Endothelial cell of umbilical vein (primary cell): ENCODE results near the gene ADNP. TPM values are rescaled to one million over a fixed set of nuclear protein-coding genes. Genes with fewer than 3 reads are reported as not detected.

Experiments used
- Bru-seq: library from RNA; stranded (reverse); fragments of 400-500 nt; gene quantifications from one replicate; lab custom pipeline; 2021; lab: Mats Ljungman, UMichigan
- BruChase-seq, 2 experiments: library from RNA; stranded (reverse); fragments of 400-500 nt; gene quantifications; one replicate each; lab custom pipeline; 2021; lab: Mats Ljungman, UMichigan
- BruUV-seq: library from RNA; stranded (reverse); fragments of 400-500 nt; replicated peaks from 2 replicates; lab custom pipeline; 2021; lab: Mats Ljungman, UMichigan
- CTCF ChIA-PET: fragments of 300-600, 350-600 bp; sonication (Branson Sonifier 250); formaldehyde crosslinking; loops from one replicate; lab custom pipeline; 2021; ENCODE audit warnings: antibody characterized with exemption, inconsistent platforms; lab: Charles Lee
- POLR2A ChIA-PET: fragments of 300-600, 350-600 bp; sonication (Branson Sonifier 250); formaldehyde crosslinking; loops from one replicate; lab custom pipeline; 2021; ENCODE audit warnings: antibody characterized with exemption, inconsistent platforms; lab: Charles Lee
- DNase-seq: peaks from one replicate; pipeline ENCODE4 v3.0.0-alpha.2; 2011; ENCODE audit warnings: low read depth, low spot score
- FAIRE-seq: peaks from 2 replicates; lab custom pipeline; 2011; peaks lifted over from hg19 to GRCh38; lab: Jason Lieb, UNC
- H2AFZ ChIP-seq: 2 replicates; pipeline ENCODE4 v1.6.0; 2012; ENCODE audit warnings: low read depth, low read length, control low read depth, inconsistent platforms
- H3K27ac ChIP-seq: 2 replicates; pipeline ENCODE4 v1.5.1; 2011; ENCODE audit warnings: low read depth, mild to moderate bottlenecking, control low read depth, low read length, moderate library complexity; ENCODE audit not compliant: insufficient read depth
- H3K27me3 ChIP-seq, 2 experiments: 2 replicates each; pipeline versions ENCODE4 v1.6.0 to v1.6.1; 2011; ENCODE audit warnings: low read length in 2 of 2, mixed read lengths in 1 of 2; ENCODE audit not compliant: control insufficient read depth in 2 of 2, insufficient read depth in 2 of 2
- H3K36me3 ChIP-seq, 2 experiments: 2 replicates in 1 of 2; 3 replicates in 1 of 2; pipeline ENCODE4 v1.5.1; 2011; ENCODE audit warnings: low read length in 2 of 2, mild to moderate bottlenecking in 1 of 2, moderate library complexity in 1 of 2; ENCODE audit not compliant: control insufficient read depth in 2 of 2, insufficient read depth in 2 of 2; ENCODE audit errors: extremely low read depth in 1 of 2
- H3K4me1 ChIP-seq: 3 replicates; pipeline ENCODE4 v1.5.1; 2011; ENCODE audit warnings: mild to moderate bottlenecking, low read length; ENCODE audit not compliant: control insufficient read depth, insufficient read depth; ENCODE audit errors: extremely low read depth
- H3K4me2 ChIP-seq: 2 replicates; pipeline ENCODE4 v1.6.1; 2011; ENCODE audit warnings: low read length, control low read depth, mixed read lengths; ENCODE audit not compliant: insufficient read depth
- H3K4me3 ChIP-seq, 3 experiments: fragments of 200-600 bp in 1 of 3; sonication (generic), shearing (Covaris generic) in 1 of 3; replicated peaks in 1 of 3; 2 replicates each; pipeline ENCODE4 v1.5.1; 2011 to 2016; ENCODE audit warnings: control low read depth in 3 of 3, low read length in 3 of 3, mild to moderate bottlenecking in 2 of 3, inconsistent platforms in 1 of 3, low read depth in 1 of 3, moderate library complexity in 1 of 3; ENCODE audit not compliant: insufficient read depth in 1 of 3
- H3K79me2 ChIP-seq: 2 replicates; pipeline ENCODE4 v1.6.0; 2012; ENCODE audit warnings: low read length, inconsistent platforms; ENCODE audit not compliant: control insufficient read depth, insufficient read depth
- H3K9ac ChIP-seq: replicated peaks from 2 replicates; pipeline ENCODE3; 2011; ENCODE audit warnings: low read length, control low read depth; ENCODE audit not compliant: insufficient read depth; ENCODE audit errors: extremely low read depth
- H3K9me1 ChIP-seq: replicated peaks from 3 replicates; pipeline ENCODE4 v1.6.0; 2011; ENCODE audit warnings: mild to moderate bottlenecking, low read length; ENCODE audit not compliant: control insufficient read depth, insufficient read depth; ENCODE audit errors: extremely low read depth
- H3K9me3 ChIP-seq: replicated peaks from 2 replicates; pipeline ENCODE4 v1.5.1; 2012; ENCODE audit warnings: low read length, inconsistent platforms; ENCODE audit not compliant: control insufficient read depth, insufficient read depth
- H4K20me1 ChIP-seq: replicated peaks from 2 replicates; pipeline ENCODE3; 2011; ENCODE audit warnings: mild to moderate bottlenecking, low read length; ENCODE audit not compliant: control insufficient read depth, insufficient read depth; ENCODE audit errors: extremely low read depth
- EZH2 ChIP-seq: IDR thresholded peaks from 2 replicates; pipeline ENCODE4 v1.6.1; 2012; ENCODE audit warnings: borderline replicate concordance, low read depth, mild to moderate bottlenecking, moderate library complexity, low read length, inconsistent platforms; ENCODE audit not compliant: severe bottlenecking
- FOS ChIP-seq: IDR thresholded peaks from 2 replicates; pipeline ENCODE4 v1.6.1; 2011; ENCODE audit warnings: mild to moderate bottlenecking, low read length, moderate library complexity, borderline replicate concordance; ENCODE audit not compliant: insufficient read depth
- GATA2 ChIP-seq: IDR thresholded peaks from 2 replicates; pipeline ENCODE4 v1.7.0; 2011; ENCODE audit warnings: low read depth, mild to moderate bottlenecking, moderate library complexity, mixed read lengths, low read length; ENCODE audit not compliant: insufficient read length, insufficient read depth
- JUN ChIP-seq: IDR thresholded peaks from 2 replicates; pipeline ENCODE4 v1.6.1; 2011; ENCODE audit warnings: borderline replicate concordance, low read depth; ENCODE audit not compliant: insufficient read length, insufficient read depth
- MAX ChIP-seq: IDR thresholded peaks from 2 replicates; pipeline ENCODE4 v1.6.1; 2011; ENCODE audit not compliant: insufficient read depth, insufficient read length
- MYC ChIP-seq: IDR thresholded peaks from one replicate; pipeline ENCODE4 v1.6.1; 2011; ENCODE audit warnings: mild to moderate bottlenecking, low read depth, low read length
- POLR2A ChIP-seq: IDR thresholded peaks from 2 replicates; pipeline ENCODE4 v1.6.1; 2012; ENCODE audit warnings: low read depth, mild to moderate bottlenecking, control low read depth, low read length
- POLR2AphosphoS5 ChIP-seq: IDR thresholded peaks from 2 replicates; pipeline ENCODE4 v1.6.1; 2012; ENCODE audit warnings: low read depth, mild to moderate bottlenecking, control low read depth, low read length, moderate library complexity; ENCODE audit not compliant: insufficient read depth
- dilution Hi-C: fragments of 300-500 bp; cut with MboI; formaldehyde crosslinking; loops from one replicate; pipeline ENCODE4 v1.15.0; 2019; ENCODE audit warnings: low sequenced_read_pairs; ENCODE audit not compliant: extremely low pct_ligation_motif_present
- intact Hi-C: fragments of 100-400 bp; cut with micrococcal nuclease; formaldehyde crosslinking; loops from one replicate; pipeline ENCODE4 v1.10.0; 2022
- long read RNA-seq: library from polyadenylated mRNA; stranded (forward); transcript quantifications from one replicate; pipeline ENCODE4 v2.0.0, GENCODE V29; 2021
- polyA minus RNA-seq, 3 experiments: library from RNA; depleted of rRNA, polyadenylated mRNA; stranded (reverse); fragments of >200 nt; gene quantifications; 1 replicate in 1 of 3; 2 replicates in 2 of 3; pipeline ENCODE4 v1.2.3, GENCODE V29; 2011
- polyA plus RNA-seq, 4 experiments: library from polyadenylated mRNA; depleted of rRNA in 3 of 4; stranded (reverse) in 3 of 4; unstranded in 1 of 4; fragments of >200 nt; gene quantifications; 2 replicates each; pipeline versions ENCODE4 v1.2.1 to v1.2.3, GENCODE V29; 2011 to 2012; ENCODE audit warnings: missing spikeins in 1 of 4
- total RNA-seq: library from RNA; stranded (reverse); gene quantifications from 2 replicates; pipeline ENCODE4 v1.2.3, GENCODE V29; 2021
- TF ChIP-seq, protein P1 (sequence below), 2 donors: IDR thresholded peaks; 1 replicate in 1 of 2; 2 replicates in 1 of 2; pipeline ENCODE4 v1.5.1; 2011; ENCODE audit warnings: low read length in 2 of 2, mild to moderate bottlenecking in 2 of 2, moderate library complexity in 2 of 2, control low read depth in 1 of 2, inconsistent platforms in 1 of 2, low read depth in 1 of 2; ENCODE audit not compliant: insufficient read depth in 1 of 2; ENCODE audit errors: extremely low read depth in 1 of 2

Gene ADNP
- total RNA-seq: 66.0 and 69.0 TPM in 2 replicates
- 13.4 and 17.8 TPM in 2 replicates for polyA plus RNA-seq
- polyA plus RNA-seq (2011; cell fraction: cytosol; rRNA removed): 27.6 and 27.7 TPM in 2 replicates
- polyA plus RNA-seq (2011; cell fraction: nucleus; rRNA removed): 66.5 and 70.9 TPM in 2 replicates
- 52.3 and 54.6 TPM in 2 replicates for polyA plus RNA-seq (2012)
- 47.8 and 61.2 TPM in 2 replicates for polyA minus RNA-seq
- 32.9 TPM for polyA minus RNA-seq (2011; cell fraction: cytosol; rRNA and poly(A)+ RNA removed)
- 49.4 and 64.7 TPM in 2 replicates for polyA minus RNA-seq (2011; cell fraction: nucleus; rRNA and poly(A)+ RNA removed)
- Bru-seq, nascent RNA: percentile 98 among the genes with signal in this experiment
- percentile 92 among the genes with signal in this experiment for BruChase-seq, experiment 1, labeled RNA remaining after a 6-hour chase
- percentile 98 among the genes with signal in this experiment for BruChase-seq, experiment 2, labeled RNA remaining after a 2-hour chase
- long read RNA-seq, full-length matches to known transcripts: 7 of 29 reads
- long read RNA-seq, partial matches to known transcripts: 7 of 29 reads
- long read RNA-seq, other reads (novel, unspliced or antisense): 15 of 29 reads

DNA sequence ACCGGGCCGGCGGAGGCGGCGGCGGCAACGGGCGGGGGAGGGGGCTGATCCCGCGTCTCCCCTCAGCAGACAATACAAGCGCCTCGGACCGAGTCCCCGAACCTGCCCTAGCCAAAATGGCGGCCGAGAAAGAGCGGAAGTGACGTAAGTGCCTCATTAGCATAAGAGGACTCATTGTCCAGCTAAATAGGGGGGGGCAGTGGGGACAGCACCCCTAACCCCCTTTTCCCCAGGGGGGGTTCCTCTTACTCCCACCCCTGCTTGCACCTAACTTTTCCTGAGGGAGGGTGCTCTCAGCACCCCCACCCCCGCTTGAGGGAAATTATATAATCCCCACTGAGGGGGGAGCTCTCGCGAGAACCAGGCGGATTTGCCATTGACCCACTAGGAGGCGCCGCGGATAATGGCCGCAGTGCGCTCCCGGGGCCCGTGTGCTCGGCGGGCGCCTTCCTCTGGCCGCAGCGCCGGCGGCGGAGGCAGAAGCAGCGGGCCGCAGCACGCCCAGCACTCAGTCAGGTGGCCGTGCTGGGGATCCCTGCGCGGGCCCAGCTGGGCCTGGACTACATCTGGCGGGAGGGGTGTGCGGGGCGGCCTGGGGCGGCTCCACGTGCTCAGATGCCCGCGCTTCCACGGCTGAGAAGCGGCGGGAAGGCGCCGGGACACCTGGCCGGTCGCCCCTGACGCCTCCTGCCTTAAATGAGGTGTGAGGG is at the start of gene ADNP:
TSS of gene ADNP (minus strand) at position 132 of the 710 bp plus-strand sequence. CDS start 27,441 bp downstream, outside the sequence.
- no peaks in the 10 kb centered on the region for H3K9me1 ChIP-seq
- peak within 1 kb of the TSS; percentile 93 for H3K9ac ChIP-seq
- H4K20me1 ChIP-seq: peaks cover 22% of the 10 kb centered on the region
- no peaks in the 10 kb centered on the region for H3K9me3 ChIP-seq
- H3K36me3 ChIP-seq: peaks cover 4 to 38% of the 10 kb centered on the region in 2 experiments
- H2AFZ ChIP-seq: peak within 1 kb of the TSS; percentile 59
- H3K4me3 ChIP-seq: peak within 1 kb of the TSS; percentile 71 to 100 (median 89)
- dilution Hi-C loops (no loop called here), intact Hi-C loops (loop anchor here (1.0 kb wide), 1 partner anchor 27 kb away; the partner anchor contains the start of genes DPM1 and MOCS3)
- CTCF ChIA-PET: interaction anchor here (0.5 to 11.1 kb wide), 18 partner anchors 9 to 1220 kb away, joined by 3 to 119 read pairs (median 4); partner anchors contain the start of genes BCAS4, DPM1 and MOCS3
- H3K27me3 ChIP-seq: no peaks in the 10 kb centered on the region
- peak within 1 kb of the TSS; percentile 90 for H3K27ac ChIP-seq
- peaks cover 46% of the 10 kb centered on the region for H3K79me2 ChIP-seq
- peak within 1 kb of the TSS; percentile 39 for H3K4me2 ChIP-seq
- no TSS peak for BruUV-seq
- DNase-seq (peak; percentile 95), FAIRE-seq (peak; percentile 84)
- TF ChIP-seq, protein P1, sequence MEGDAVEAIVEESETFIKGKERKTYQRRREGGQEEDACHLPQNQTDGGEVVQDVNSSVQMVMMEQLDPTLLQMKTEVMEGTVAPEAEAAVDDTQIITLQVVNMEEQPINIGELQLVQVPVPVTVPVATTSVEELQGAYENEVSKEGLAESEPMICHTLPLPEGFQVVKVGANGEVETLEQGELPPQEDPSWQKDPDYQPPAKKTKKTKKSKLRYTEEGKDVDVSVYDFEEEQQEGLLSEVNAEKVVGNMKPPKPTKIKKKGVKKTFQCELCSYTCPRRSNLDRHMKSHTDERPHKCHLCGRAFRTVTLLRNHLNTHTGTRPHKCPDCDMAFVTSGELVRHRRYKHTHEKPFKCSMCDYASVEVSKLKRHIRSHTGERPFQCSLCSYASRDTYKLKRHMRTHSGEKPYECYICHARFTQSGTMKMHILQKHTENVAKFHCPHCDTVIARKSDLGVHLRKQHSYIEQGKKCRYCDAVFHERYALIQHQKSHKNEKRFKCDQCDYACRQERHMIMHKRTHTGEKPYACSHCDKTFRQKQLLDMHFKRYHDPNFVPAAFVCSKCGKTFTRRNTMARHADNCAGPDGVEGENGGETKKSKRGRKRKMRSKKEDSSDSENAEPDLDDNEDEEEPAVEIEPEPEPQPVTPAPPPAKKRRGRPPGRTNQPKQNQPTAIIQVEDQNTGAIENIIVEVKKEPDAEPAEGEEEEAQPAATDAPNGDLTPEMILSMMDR (IDR thresholded peaks at IDR 0.05; ENCODE audit: extremely low read depth in 1 of 2, insufficient read depth in 1 of 2, low read depth in 1 of 2, low read length in 2 of 2): peak; percentile 44 to 70
- TF ChIP-seq POLR2A: peak; percentile 72
- TF ChIP-seq MYC: peak; percentile 48
- peak; percentile 80 for TF ChIP-seq MAX
- no peak for TF ChIP-seq FOS
- peak; percentile 92 for TF ChIP-seq POLR2AphosphoS5
- no peak for TF ChIP-seq JUN
- no peak for TF ChIP-seq EZH2
- no peak for TF ChIP-seq GATA2
- peaks cover 19% of the 10 kb centered on the region for H3K4me1 ChIP-seq
- POLR2A ChIA-PET: interaction anchor here (0.6 to 2.2 kb wide), 7 partner anchors 9 to 720 kb away, joined by 3 to 15 read pairs (median 3); partner anchors contain the start of genes BCAS4, DPM1 and MOCS3
